Rectal smooth muscle tissue (tissue), 1 donor: ENCODE results near the gene CAMK1D.
"Not testable (repeated sequence)": the region's sequence is repeated elsewhere in the genome, so short reads cannot be mapped to it uniquely, and the experiment has no call there.

Source experiments
- H3K27ac ChIP-seq: one replicate; pipeline ENCODE4 v1.7.0; 2013; ENCODE audit warnings: low read depth, low read length, inconsistent platforms
- H3K27me3 ChIP-seq: one replicate; pipeline ENCODE4 v1.7.0; 2013; ENCODE audit warnings: low read length; ENCODE audit not compliant: control insufficient read depth, insufficient read depth
- H3K36me3 ChIP-seq: one replicate; pipeline ENCODE4 v1.7.0; 2013; ENCODE audit warnings: low read length; ENCODE audit not compliant: control insufficient read depth, insufficient read depth
- H3K4me1 ChIP-seq: one replicate; pipeline ENCODE4 v1.7.0; 2013; ENCODE audit warnings: low read length; ENCODE audit not compliant: control insufficient read depth, insufficient read depth
- H3K4me3 ChIP-seq: one replicate; pipeline ENCODE4 v1.7.0; 2013; ENCODE audit warnings: low read length
- H3K9ac ChIP-seq: one replicate; pipeline ENCODE4 v1.7.0; 2013; ENCODE audit warnings: low read length

The CAMK1D gene

GRCh38 chr10:12327476-12327875 lies 21.9 kb upstream of the CAMK1D start:
- Histone ChIP-seq H3K27ac (no peak overlapping the region), H3K27me3 (no peaks in the 10 kb centered on the region), H3K36me3 (no peaks in the 10 kb centered on the region), H3K4me1 (no peaks in the 10 kb centered on the region), H3K9ac (no peak overlapping the region), H3K4me3 (no peak overlapping the region)

GRCh38 chr10:12328312-12328711 lies 21.0 kb upstream of the CAMK1D start:
- not testable (repeated sequence) for H3K36me3 ChIP-seq, H3K27me3 ChIP-seq, H3K9ac ChIP-seq, H3K27ac ChIP-seq, H3K4me3 ChIP-seq, H3K4me1 ChIP-seq

GRCh38 chr10:12332572-12333379 lies 16.6 kb upstream of the CAMK1D start:
- Histone ChIP-seq H3K9ac (no peak overlapping the region), H3K27ac (peak overlapping the region; percentile 51)

GRCh38 chr10:12333380-12334185 lies 15.8 kb upstream of the CAMK1D start:
- Histone ChIP-seq H3K9ac (no peak overlapping the region), H3K36me3 (no peaks in the 10 kb centered on the region), H3K27ac (peak overlapping the region; percentile 51), H3K4me3 (no peak overlapping the region), H3K27me3 (no peaks in the 10 kb centered on the region), H3K4me1 (peaks cover 8% of the 10 kb centered on the region)

More at GRCh38 chr10:12332572-12333379, 16.6 kb upstream of the CAMK1D start:
- H3K4me1 ChIP-seq, result peaks cover 8% of the 10 kb centered on the region
- H3K36me3 ChIP-seq, result no peaks in the 10 kb centered on the region
- no peak overlapping the region for H3K4me3 ChIP-seq
- no peaks in the 10 kb centered on the region for H3K27me3 ChIP-seq

GRCh38 chr10:12334186-12334530 lies 15.2 kb upstream of the CAMK1D start:
- Histone ChIP-seq H3K4me1 (peaks cover 8% of the 10 kb centered on the region), H3K27ac (peak overlapping the region; percentile 51), H3K4me3 (no peak overlapping the region), H3K27me3 (no peaks in the 10 kb centered on the region), H3K36me3 (no peaks in the 10 kb centered on the region), H3K9ac (no peak overlapping the region)

GRCh38 chr10:12335169-12335568 lies 14.2 kb upstream of the CAMK1D start:
- not testable (repeated sequence) for H3K27me3 ChIP-seq, H3K4me1 ChIP-seq, H3K27ac ChIP-seq, H3K36me3 ChIP-seq, H3K9ac ChIP-seq, H3K4me3 ChIP-seq

- H3K27ac ChIP-seq, result no peak overlapping the region
- peaks cover 8% of the 10 kb centered on the region for H3K4me1 ChIP-seq
- H3K36me3 ChIP-seq, result no peaks in the 10 kb centered on the region
- H3K27me3 ChIP-seq, result no peaks in the 10 kb centered on the region
- H3K4me3 ChIP-seq, result no peak overlapping the region
- H3K9ac ChIP-seq, result no peak overlapping the region
Measured at GRCh38 chr10:12337453-12338372, 11.6 kb upstream of the CAMK1D start.

GRCh38 chr10:12338981-12339380 lies 10.4 kb upstream of the CAMK1D start:
- Histone ChIP-seq H3K27ac (no peak overlapping the region), H3K4me1 (peaks cover under 1% of the 10 kb centered on the region), H3K36me3 (no peaks in the 10 kb centered on the region), H3K27me3 (no peaks in the 10 kb centered on the region), H3K9ac (no peak overlapping the region), H3K4me3 (no peak overlapping the region)

GRCh38 chr10:12340371-12340770 lies 9.0 kb upstream of the CAMK1D start:
- Histone ChIP-seq H3K4me3 (no peak overlapping the region), H3K27me3 (no peaks in the 10 kb centered on the region), H3K27ac (no peak overlapping the region), H3K4me1 (no peaks in the 10 kb centered on the region), H3K36me3 (no peaks in the 10 kb centered on the region), H3K9ac (no peak overlapping the region)

- no peak overlapping the region for H3K9ac ChIP-seq
- no peaks in the 10 kb centered on the region for H3K36me3 ChIP-seq
- no peaks in the 10 kb centered on the region for H3K4me1 ChIP-seq
- H3K4me3 ChIP-seq, result no peak overlapping the region
- H3K27ac ChIP-seq, result no peak overlapping the region
- no peaks in the 10 kb centered on the region for H3K27me3 ChIP-seq
Measured at GRCh38 chr10:12340937-12341336, 8.4 kb upstream of the CAMK1D start.

GRCh38 chr10:12341526-12341925 lies 7.8 kb upstream of the CAMK1D start:
- Histone ChIP-seq H3K4me3 (no peak overlapping the region), H3K27me3 (no peaks in the 10 kb centered on the region), H3K27ac (no peak overlapping the region), H3K4me1 (no peaks in the 10 kb centered on the region), H3K9ac (no peak overlapping the region), H3K36me3 (no peaks in the 10 kb centered on the region)
